Fibroblast of villous mesenchyme (primary cell): ENCODE results near the gene FAM76B. TPM values are rescaled to one million over a fixed set of nuclear protein-coding genes. Genes with fewer than 3 reads are reported as not detected.

Experiments
- DNase-seq: peaks from one replicate; pipeline ENCODE4 v3.0.0-alpha.2; 2010; ENCODE audit warnings: low read depth
- H3K4me3 ChIP-seq: 2 replicates; pipeline ENCODE4 v1.5.1; 2011; ENCODE audit warnings: low read depth, mild to moderate bottlenecking, low read length
- CTCF ChIP-seq: IDR thresholded peaks from 2 replicates; pipeline ENCODE4 v1.5.1; 2012; ENCODE audit warnings: low read depth, mild to moderate bottlenecking, low read length; ENCODE audit not compliant: insufficient read depth
- total RNA-seq: library from RNA; depleted of rRNA; stranded (reverse); fragments of >200 nt; gene quantifications from 2 replicates; pipeline ENCODE4 v1.2.3, GENCODE V29; 2012

The FAM76B gene
- total RNA-seq, 1 donor: 15.1 TPM

DNA sequence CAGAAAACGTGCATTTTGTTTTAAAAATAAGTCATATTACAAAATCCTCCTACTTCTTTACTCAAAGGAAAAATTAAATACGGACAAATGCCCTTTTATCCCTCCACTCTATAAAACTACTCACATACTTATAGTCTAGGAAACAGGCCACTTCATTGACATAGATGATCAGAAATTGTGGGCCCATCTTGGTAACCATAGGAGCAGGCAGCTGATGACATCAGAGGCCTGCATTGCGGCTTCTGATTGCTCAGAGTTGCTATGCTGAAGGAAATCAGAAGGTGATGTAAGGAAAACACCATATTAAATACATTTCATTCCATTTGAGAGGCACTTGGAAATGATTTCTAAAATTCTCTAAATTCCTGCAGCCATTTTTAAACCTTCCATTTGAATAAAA, 27.0 kb downstream of the FAM76B start:
- no peak for TF ChIP-seq CTCF
- no peak for DNase-seq
- no peak overlapping the region for H3K4me3 ChIP-seq

DNA sequence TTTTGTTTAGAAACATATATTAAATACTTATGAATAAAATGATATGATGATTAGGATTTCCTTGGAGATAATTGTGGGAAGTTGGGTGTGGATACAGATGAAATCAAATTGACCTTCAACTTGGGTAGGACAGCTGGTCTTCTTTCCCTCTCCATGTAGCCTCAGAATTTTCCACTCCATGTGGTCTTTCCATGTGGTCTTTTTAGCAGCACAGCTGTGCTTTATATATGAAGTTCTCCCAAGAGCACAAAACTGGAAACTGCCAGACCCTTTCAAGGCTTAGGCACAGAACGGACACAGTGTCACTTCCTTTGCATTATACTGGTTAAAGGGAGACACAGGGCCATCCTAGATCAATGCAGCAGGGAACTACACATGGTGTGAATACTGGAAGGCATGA, 28.6 kb downstream of the FAM76B start:
- no peak for TF ChIP-seq CTCF
- no peak for DNase-seq

DNA sequence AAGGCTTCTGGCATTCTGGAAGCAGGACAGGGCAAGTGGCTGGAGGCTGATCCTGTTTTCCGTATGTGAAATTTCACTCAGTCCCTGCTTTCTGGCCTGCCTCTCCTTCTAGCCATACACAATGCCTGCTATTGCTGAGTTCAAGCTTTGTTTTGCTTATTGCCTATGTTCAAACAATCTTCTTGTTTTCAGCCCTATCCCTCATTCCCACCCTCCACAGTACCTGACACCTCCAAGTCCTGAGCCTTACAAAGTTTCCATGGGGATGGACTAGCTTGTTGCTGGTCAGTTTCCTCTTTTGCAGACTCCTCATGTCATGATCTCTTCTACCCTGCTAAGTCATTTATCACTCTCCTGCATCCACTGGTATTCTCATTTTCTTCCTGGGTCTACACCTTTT, 38.1 kb downstream of the FAM76B start:
- DNase-seq: no peak
- no peak overlapping the region for H3K4me3 ChIP-seq
- no peak for TF ChIP-seq CTCF

More for the DNA sequence above, 28.6 kb downstream of the FAM76B start:
- H3K4me3 ChIP-seq: no peak overlapping the region

DNA sequence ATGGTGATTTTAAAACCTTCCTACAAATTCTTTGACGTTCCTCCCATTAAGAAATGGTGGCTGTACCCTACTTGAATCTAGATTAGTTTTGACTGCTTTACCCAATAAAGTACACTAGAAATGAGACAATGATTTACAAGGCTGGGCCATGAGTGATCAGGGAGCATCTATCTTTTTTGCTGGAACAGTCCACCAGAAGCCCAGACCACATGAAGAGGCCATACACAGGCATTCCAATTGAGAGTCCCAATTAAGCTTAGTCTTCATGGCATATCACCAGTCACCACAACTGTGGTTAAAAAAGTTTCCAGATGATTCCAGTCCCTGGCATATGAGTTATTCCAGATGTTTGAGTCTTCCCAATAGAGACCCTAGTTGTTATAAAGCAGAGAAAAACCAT, 39.5 kb downstream of the FAM76B start:
- no peak overlapping the region for H3K4me3 ChIP-seq
- TF ChIP-seq CTCF: no peak
- no peak for DNase-seq

- no peak for DNase-seq
- H3K4me3 ChIP-seq: no peak overlapping the region
- TF ChIP-seq CTCF: no peak
Measured at GRCh38 chr11:95739108-95739938, 50.3 kb downstream of the FAM76B start.

DNA sequence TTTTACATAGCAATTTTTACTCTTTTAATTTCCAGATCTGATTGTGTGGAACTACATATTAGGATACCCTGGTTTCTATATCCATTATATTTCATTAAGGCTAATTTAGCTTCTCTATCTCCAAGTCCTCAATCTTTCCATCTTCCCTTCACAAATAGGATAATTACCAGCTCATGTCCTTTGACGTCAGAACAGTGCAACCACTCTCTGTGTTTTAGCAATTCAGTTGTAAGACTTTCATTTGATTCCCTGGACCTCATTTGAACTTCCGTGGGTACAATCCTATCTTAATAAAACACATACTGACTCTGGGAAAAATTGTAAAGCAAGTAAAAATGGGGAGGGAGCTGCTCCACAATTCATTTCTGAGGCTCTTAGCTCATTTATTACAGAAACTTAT, 52.8 kb downstream of the FAM76B start:
- DNase-seq: peak; percentile 16
- TF ChIP-seq CTCF: no peak
- H3K4me3 ChIP-seq: no peak overlapping the region

DNA sequence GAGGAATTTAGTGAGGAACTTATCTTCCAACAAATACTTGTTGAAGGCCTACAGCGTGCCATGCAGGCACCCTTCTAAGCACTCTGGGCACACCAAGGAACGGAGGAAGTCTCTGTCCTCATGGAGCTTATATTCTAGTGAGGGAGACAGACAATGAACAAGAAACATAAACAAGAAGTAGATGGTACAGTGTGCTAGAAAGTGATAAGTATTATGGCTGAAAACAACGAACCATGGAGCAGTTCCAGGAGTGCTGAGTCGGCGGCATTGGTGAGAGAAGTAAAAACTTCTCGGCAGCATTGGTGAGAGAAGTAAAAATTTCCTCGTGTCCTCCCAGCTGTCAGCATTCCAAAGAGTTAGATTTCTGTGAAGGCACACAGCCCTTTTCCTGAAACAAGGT, 53.2 kb downstream of the FAM76B start:
- no peak for TF ChIP-seq CTCF
- DNase-seq: no peak
- H3K4me3 ChIP-seq: no peak overlapping the region
